ENCODE measurements around the gene KCNS1. TPM values are rescaled to one million over a fixed set of nuclear protein-coding genes. Genes with fewer than 3 reads are reported as not detected.

KCNS1 gene
- total RNA-seq, 1 experiment from 2014 or later, result not detected

DNA sequence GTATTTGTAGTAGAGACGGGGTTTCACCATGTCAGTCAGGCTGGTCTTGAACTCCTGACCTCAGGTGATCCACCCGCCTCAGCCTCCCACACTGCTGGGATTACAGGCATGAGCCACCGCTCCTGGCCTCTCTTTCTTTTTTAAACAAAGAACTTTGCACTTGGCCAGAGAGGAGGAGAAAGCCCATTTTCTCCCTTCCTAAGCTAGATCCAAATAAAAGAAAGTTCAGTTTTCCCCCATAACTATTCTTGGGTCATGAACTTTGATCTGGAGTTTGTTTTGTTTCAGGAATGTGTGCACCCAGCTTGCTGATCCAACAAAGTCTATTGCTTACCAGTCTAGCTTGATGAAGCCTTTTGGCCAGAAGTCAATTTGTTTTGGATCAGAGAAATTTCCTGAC, 23.4 kb downstream of the KCNS1 start (continued):
- no peak for TF ChIP-seq SRF (IDR thresholded peaks at IDR 0.05; ENCODE audit: low read depth)
- no peak for TF ChIP-seq ZFX (IDR thresholded peaks at IDR 0.05)
- TF ChIP-seq, protein P1, sequence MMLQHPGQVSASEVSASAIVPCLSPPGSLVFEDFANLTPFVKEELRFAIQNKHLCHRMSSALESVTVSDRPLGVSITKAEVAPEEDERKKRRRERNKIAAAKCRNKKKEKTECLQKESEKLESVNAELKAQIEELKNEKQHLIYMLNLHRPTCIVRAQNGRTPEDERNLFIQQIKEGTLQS (IDR thresholded peaks at IDR 0.05), result no peak
- no peak for TF ChIP-seq POLR2A (IDR thresholded peaks at IDR 0.05; ENCODE audit: borderline replicate concordance, extremely low read depth, insufficient read depth, insufficient read length)
- no peak for TF ChIP-seq YY1 (IDR thresholded peaks at IDR 0.05; ENCODE audit: extremely low read depth, insufficient replicate concordance, low read depth, low read length)
- TF ChIP-seq EZH2phosphoT487 (IDR thresholded peaks at IDR 0.05; ENCODE audit: borderline replicate concordance), result no peak
- no peak for TF ChIP-seq FOSL1 (IDR thresholded peaks at IDR 0.05; ENCODE audit: low read depth)
- TF ChIP-seq, protein P2, sequence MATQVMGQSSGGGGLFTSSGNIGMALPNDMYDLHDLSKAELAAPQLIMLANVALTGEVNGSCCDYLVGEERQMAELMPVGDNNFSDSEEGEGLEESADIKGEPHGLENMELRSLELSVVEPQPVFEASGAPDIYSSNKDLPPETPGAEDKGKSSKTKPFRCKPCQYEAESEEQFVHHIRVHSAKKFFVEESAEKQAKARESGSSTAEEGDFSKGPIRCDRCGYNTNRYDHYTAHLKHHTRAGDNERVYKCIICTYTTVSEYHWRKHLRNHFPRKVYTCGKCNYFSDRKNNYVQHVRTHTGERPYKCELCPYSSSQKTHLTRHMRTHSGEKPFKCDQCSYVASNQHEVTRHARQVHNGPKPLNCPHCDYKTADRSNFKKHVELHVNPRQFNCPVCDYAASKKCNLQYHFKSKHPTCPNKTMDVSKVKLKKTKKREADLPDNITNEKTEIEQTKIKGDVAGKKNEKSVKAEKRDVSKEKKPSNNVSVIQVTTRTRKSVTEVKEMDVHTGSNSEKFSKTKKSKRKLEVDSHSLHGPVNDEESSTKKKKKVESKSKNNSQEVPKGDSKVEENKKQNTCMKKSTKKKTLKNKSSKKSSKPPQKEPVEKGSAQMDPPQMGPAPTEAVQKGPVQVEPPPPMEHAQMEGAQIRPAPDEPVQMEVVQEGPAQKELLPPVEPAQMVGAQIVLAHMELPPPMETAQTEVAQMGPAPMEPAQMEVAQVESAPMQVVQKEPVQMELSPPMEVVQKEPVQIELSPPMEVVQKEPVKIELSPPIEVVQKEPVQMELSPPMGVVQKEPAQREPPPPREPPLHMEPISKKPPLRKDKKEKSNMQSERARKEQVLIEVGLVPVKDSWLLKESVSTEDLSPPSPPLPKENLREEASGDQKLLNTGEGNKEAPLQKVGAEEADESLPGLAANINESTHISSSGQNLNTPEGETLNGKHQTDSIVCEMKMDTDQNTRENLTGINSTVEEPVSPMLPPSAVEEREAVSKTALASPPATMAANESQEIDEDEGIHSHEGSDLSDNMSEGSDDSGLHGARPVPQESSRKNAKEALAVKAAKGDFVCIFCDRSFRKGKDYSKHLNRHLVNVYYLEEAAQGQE (IDR thresholded peaks at IDR 0.05; ENCODE audit: low read depth), result no peak

GRCh38 chr20:45073221-45073620, 27.7 kb downstream of the KCNS1 start:
- Histone ChIP-seq H3K27ac (ENCODE audit: low read depth, low read length) (no peak overlapping the region), H2AFZ (ENCODE audit: low read depth, low read length, poor library complexity, severe bottlenecking) (no peak overlapping the region)
- intact Hi-C loops (cut with micrococcal nuclease), result no loop called here
- TF ChIP-seq, protein P2 (IDR thresholded peaks at IDR 0.05; ENCODE audit: low read depth), result no peak
- TF ChIP-seq EGR1 (IDR thresholded peaks at IDR 0.05; ENCODE audit: low read depth) (no peak), CTCF (IDR thresholded peaks at IDR 0.05 in 2 of 3, conservative IDR thresholded peaks at IDR 0.05 in 1 of 3; ENCODE audit: borderline replicate concordance in 1 of 3, insufficient read depth in 1 of 3, low read depth in 2 of 3, low read length in 2 of 3) (no peak), POLR2AphosphoS5 (IDR thresholded peaks at IDR 0.05; ENCODE audit: low read depth, low read length) (no peak), ELF1 (IDR thresholded peaks at IDR 0.05; ENCODE audit: borderline replicate concordance, low read depth) (no peak), SIN3A (IDR thresholded peaks at IDR 0.05; ENCODE audit: low read depth) (no peak), TCF7L2 (IDR thresholded peaks at IDR 0.05; ENCODE audit: borderline replicate concordance, extremely low read depth, insufficient read depth, insufficient read length) (no peak), SRF (IDR thresholded peaks at IDR 0.05; ENCODE audit: low read depth) (no peak), ZFX (IDR thresholded peaks at IDR 0.05) (no peak), CBX3 (IDR thresholded peaks at IDR 0.05; ENCODE audit: low read depth) (no peak), EZH2 (IDR thresholded peaks at IDR 0.05) (no peak), YY1 (IDR thresholded peaks at IDR 0.05; ENCODE audit: extremely low read depth, insufficient replicate concordance, low read depth, low read length) (no peak)

More at GRCh38 chr20:45073221-45073620, 27.7 kb downstream of the KCNS1 start:
- ATAC-seq (no peak), DNase-seq (ENCODE audit: low read depth, low spot score) (no peak)
- no peaks in the 10 kb centered on the region for H3K27me3 ChIP-seq (ENCODE audit: insufficient read depth, low read length)
- ChIA-PET POLR2A (no interaction called here), RAD21 (ENCODE audit: low non-redundant PET in 1 of 2, low total read pairs in 2 of 2, uncharacterized antibody in 2 of 2, unreplicated experiment in 2 of 2) (no interaction called here), CTCF (no interaction called here)
- no peak overlapping the region for H3K4me3 ChIP-seq (replicated peaks in 1 of 2; ENCODE audit: low read depth in 1 of 2, low read length in 2 of 2)
- H4K20me1 ChIP-seq (ENCODE audit: insufficient read depth), result peaks cover 4% of the 10 kb centered on the region; the same call in 1 of the 2 replicates
- H3K9me2 ChIP-seq (ENCODE audit: insufficient read depth), result no peaks in the 10 kb centered on the region
- peaks cover 8 to 10% of the 10 kb centered on the region in 2 experiments; a peak in 3 of 4 replicates for H3K4me1 ChIP-seq (ENCODE audit: control insufficient read depth in 1 of 2, insufficient read depth in 2 of 2, low read length in 2 of 2)
- H3K79me2 ChIP-seq (ENCODE audit: insufficient read depth, low read length), result no peaks in the 10 kb centered on the region; the same call in 1 of the 2 replicates
- H3K36me3 ChIP-seq (ENCODE audit: control insufficient read depth in 1 of 2, insufficient read depth in 2 of 2, low read length in 2 of 2), result peaks cover 0 to 10% of the 10 kb centered on the region in 2 experiments; a peak in 3 of 4 replicates
- no peak overlapping the region for H3K4me2 ChIP-seq (ENCODE audit: low read length)
- H3K9ac ChIP-seq (ENCODE audit: low read length), result no peak overlapping the region
- BruUV-seq (replicated peaks), result no TSS peak
- no peaks in the 10 kb centered on the region for H3K9me3 ChIP-seq (ENCODE audit: control insufficient read depth in 1 of 2, insufficient read depth in 1 of 2, low read depth in 1 of 2, low read length in 2 of 2)

All from HCT116 (cell line).